GM12892 (cell line): ENCODE results near the gene CACNA1F.

Experiments
- DNase-seq: peaks from one replicate; pipeline ENCODE4 v3.0.0; 2011; ENCODE audit not compliant: insufficient read length
- FAIRE-seq: peaks from 2 replicates; lab custom pipeline; 2011; peaks lifted over from hg19 to GRCh38; lab: Jason Lieb, UNC
- POLR2A ChIP-seq: IDR thresholded peaks from 2 replicates; pipeline ENCODE4 v1.6.1; 2011; ENCODE audit warnings: low read depth, low read length, control low read depth
- POLR2AphosphoS5 ChIP-seq: IDR thresholded peaks from 2 replicates; pipeline ENCODE4 v1.6.1; 2011; ENCODE audit warnings: low read depth, low read length, control low read depth
- TAF1 ChIP-seq: IDR thresholded peaks from 2 replicates; pipeline ENCODE4 v1.6.1; 2011; ENCODE audit warnings: low read depth, mild to moderate bottlenecking, control low read depth, low read length, borderline replicate concordance

Gene CACNA1F

GRCh38 chrX:49257074-49257790, 24.1 kb upstream of the CACNA1F start:
- TF ChIP-seq TAF1 = no peak
- no peak for TF ChIP-seq POLR2A
- no peak for TF ChIP-seq POLR2AphosphoS5
- DNase-seq (no peak), FAIRE-seq (no peak)

GRCh38 chrX:49256268-49256995, 23.3 kb upstream of the CACNA1F start:
- FAIRE-seq (no peak), DNase-seq (no peak)
- TF ChIP-seq POLR2AphosphoS5 (no peak), TAF1 (no peak), POLR2A (no peak)

GRCh38 chrX:49254639-49255038, 21.5 kb upstream of the CACNA1F start:
- DNase-seq = no peak
- TF ChIP-seq POLR2AphosphoS5 = no peak
- no peak for TF ChIP-seq POLR2A
- TF ChIP-seq TAF1 = no peak
- FAIRE-seq = no peak

GRCh38 chrX:49251325-49251724, 18.2 kb upstream of the CACNA1F start:
- no peak for FAIRE-seq
- DNase-seq = no peak
- TF ChIP-seq POLR2AphosphoS5 (no peak), TAF1 (no peak), POLR2A (no peak)

GRCh38 chrX:49250578-49250977, 17.4 kb upstream of the CACNA1F start:
- DNase-seq = no peak
- no peak for FAIRE-seq
- TF ChIP-seq TAF1 = no peak
- no peak for TF ChIP-seq POLR2AphosphoS5
- TF ChIP-seq POLR2A = no peak

GRCh38 chrX:49250066-49250465, 16.9 kb upstream of the CACNA1F start:
- FAIRE-seq (no peak), DNase-seq (no peak)
- TF ChIP-seq POLR2A (no peak), TAF1 (no peak), POLR2AphosphoS5 (no peak)

- TF ChIP-seq POLR2A = no peak
- no peak for TF ChIP-seq TAF1
- no peak for TF ChIP-seq POLR2AphosphoS5
- no peak for DNase-seq
- FAIRE-seq = no peak
Measured at GRCh38 chrX:49249616-49250015, 16.5 kb upstream of the CACNA1F start.

- no peak for TF ChIP-seq POLR2AphosphoS5
- no peak for TF ChIP-seq TAF1
- TF ChIP-seq POLR2A = no peak
- FAIRE-seq = no peak
Measured at GRCh38 chrX:49249071-49249470, 15.9 kb upstream of the CACNA1F start.

GRCh38 chrX:49247916-49248811, 15.0 kb upstream of the CACNA1F start:
- DNase-seq (no peak), FAIRE-seq (no peak)
- TF ChIP-seq TAF1 (no peak), POLR2AphosphoS5 (no peak), POLR2A (no peak)

More at GRCh38 chrX:49249071-49249470, 15.9 kb upstream of the CACNA1F start:
- DNase-seq = no peak

GRCh38 chrX:49247346-49247745, 14.2 kb upstream of the CACNA1F start:
- FAIRE-seq (no peak), DNase-seq (no peak)
- TF ChIP-seq TAF1 = no peak
- no peak for TF ChIP-seq POLR2A
- no peak for TF ChIP-seq POLR2AphosphoS5

- DNase-seq = no peak
- FAIRE-seq = no peak
- no peak for TF ChIP-seq POLR2AphosphoS5
- TF ChIP-seq TAF1 = no peak
- TF ChIP-seq POLR2A = no peak
Measured at GRCh38 chrX:49246541-49246940, 13.4 kb upstream of the CACNA1F start.
